Measurements from ENCODE around the gene CRY2. TPM values are rescaled to one million over a fixed set of nuclear protein-coding genes. Genes with fewer than 3 reads are reported as not detected.

Gene CRY2
- total and polyA plus RNA-seq, 2 of the 13 experiments (the other 11 are each of a cell fraction or from before 2014, with no cell fraction given) = 10.1 to 12.2 TPM

DNA sequence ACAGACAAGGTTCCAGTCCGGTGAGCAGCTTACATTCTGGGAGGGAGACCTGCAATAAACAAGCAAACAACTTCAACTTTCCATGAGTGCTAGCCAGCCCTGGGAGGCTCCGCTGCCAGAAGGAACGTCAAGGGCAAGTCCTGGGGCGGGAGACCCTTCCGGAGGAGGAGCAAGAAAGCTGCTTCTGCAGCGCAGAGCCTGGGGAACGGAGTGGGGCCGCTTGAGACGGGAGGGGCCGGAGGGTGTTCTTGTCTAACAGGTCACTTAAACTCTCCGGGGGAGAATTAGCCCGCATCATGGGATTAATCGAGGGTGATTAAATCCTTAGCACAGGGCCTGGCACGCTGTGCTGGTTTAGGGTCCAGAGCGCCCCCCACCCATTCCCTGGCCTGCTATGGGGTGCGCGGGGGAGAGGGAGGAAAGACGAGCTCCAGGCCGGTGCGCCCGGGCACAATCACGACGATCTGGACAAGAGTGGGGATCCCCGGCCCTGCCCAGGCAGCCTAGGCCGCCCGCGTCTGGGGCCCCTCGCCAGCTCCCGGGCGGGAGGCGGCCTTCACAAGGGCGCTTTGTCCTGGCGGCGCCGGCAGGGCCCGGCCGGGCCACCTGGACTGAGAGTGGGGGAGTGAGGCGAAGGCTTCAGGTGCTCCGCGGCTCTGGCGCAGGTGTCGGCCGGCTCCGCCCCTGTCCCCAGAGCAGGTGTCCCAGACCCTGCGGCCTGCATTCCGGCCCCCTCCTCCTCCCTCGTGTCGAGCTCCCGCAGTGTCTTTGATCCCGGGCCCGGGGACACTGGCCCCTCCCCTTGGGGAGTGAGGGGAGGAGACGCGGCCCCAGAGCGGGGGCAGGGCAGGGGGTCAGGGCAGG, 74.5 kb downstream of the CRY2 start (continued):
- TF ChIP-seq, protein P1, sequence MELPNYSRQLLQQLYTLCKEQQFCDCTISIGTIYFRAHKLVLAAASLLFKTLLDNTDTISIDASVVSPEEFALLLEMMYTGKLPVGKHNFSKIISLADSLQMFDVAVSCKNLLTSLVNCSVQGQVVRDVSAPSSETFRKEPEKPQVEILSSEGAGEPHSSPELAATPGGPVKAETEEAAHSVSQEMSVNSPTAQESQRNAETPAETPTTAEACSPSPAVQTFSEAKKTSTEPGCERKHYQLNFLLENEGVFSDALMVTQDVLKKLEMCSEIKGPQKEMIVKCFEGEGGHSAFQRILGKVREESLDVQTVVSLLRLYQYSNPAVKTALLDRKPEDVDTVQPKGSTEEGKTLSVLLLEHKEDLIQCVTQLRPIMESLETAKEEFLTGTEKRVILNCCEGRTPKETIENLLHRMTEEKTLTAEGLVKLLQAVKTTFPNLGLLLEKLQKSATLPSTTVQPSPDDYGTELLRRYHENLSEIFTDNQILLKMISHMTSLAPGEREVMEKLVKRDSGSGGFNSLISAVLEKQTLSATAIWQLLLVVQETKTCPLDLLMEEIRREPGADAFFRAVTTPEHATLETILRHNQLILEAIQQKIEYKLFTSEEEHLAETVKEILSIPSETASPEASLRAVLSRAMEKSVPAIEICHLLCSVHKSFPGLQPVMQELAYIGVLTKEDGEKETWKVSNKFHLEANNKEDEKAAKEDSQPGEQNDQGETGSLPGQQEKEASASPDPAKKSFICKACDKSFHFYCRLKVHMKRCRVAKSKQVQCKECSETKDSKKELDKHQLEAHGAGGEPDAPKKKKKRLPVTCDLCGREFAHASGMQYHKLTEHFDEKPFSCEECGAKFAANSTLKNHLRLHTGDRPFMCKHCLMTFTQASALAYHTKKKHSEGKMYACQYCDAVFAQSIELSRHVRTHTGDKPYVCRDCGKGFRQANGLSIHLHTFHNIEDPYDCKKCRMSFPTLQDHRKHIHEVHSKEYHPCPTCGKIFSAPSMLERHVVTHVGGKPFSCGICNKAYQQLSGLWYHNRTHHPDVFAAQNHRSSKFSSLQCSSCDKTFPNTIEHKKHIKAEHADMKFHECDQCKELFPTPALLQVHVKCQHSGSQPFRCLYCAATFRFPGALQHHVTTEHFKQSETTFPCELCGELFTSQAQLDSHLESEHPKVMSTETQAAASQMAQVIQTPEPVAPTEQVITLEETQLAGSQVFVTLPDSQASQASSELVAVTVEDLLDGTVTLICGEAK (IDR thresholded peaks at IDR 0.05) = no peak
- TF ChIP-seq, protein P1 (CRISPR knock-in tag; IDR thresholded peaks at IDR 0.05) = 0 out of 2 replicates have a peak, but pooled peaks have one; percentile 54
- TF ChIP-seq AHR (CRISPR knock-in tag; IDR thresholded peaks at IDR 0.05) (peak; percentile 7; the same call in 1 of the 2 replicates), NFIB (CRISPR knock-in tag; IDR thresholded peaks at IDR 0.05; ENCODE audit: borderline replicate concordance) (no peak), KAT2B (IDR thresholded peaks at IDR 0.05; ENCODE audit: borderline replicate concordance, low read depth, low read length) (no peak), ARNT2 (CRISPR knock-in tag; IDR thresholded peaks at IDR 0.05; ENCODE audit: low read depth) (no peak; the same call in none of the 2 replicates), ZNF180 (CRISPR knock-in tag; IDR thresholded peaks at IDR 0.05; ENCODE audit: borderline replicate concordance, low read depth) (no peak), MYC (CRISPR knock-in tag; IDR thresholded peaks at IDR 0.05; ENCODE audit: borderline replicate concordance) (peak; percentile 69; the same call in 1 of the 2 replicates)
- TF ChIP-seq, protein P2, sequence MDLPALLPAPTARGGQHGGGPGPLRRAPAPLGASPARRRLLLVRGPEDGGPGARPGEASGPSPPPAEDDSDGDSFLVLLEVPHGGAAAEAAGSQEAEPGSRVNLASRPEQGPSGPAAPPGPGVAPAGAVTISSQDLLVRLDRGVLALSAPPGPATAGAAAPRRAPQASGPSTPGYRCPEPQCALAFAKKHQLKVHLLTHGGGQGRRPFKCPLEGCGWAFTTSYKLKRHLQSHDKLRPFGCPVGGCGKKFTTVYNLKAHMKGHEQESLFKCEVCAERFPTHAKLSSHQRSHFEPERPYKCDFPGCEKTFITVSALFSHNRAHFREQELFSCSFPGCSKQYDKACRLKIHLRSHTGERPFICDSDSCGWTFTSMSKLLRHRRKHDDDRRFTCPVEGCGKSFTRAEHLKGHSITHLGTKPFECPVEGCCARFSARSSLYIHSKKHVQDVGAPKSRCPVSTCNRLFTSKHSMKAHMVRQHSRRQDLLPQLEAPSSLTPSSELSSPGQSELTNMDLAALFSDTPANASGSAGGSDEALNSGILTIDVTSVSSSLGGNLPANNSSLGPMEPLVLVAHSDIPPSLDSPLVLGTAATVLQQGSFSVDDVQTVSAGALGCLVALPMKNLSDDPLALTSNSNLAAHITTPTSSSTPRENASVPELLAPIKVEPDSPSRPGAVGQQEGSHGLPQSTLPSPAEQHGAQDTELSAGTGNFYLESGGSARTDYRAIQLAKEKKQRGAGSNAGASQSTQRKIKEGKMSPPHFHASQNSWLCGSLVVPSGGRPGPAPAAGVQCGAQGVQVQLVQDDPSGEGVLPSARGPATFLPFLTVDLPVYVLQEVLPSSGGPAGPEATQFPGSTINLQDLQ (CRISPR knock-in tag; IDR thresholded peaks at IDR 0.05) = peak; percentile 68; the same call in 1 of the 2 replicates
- TF ChIP-seq, protein P3, sequence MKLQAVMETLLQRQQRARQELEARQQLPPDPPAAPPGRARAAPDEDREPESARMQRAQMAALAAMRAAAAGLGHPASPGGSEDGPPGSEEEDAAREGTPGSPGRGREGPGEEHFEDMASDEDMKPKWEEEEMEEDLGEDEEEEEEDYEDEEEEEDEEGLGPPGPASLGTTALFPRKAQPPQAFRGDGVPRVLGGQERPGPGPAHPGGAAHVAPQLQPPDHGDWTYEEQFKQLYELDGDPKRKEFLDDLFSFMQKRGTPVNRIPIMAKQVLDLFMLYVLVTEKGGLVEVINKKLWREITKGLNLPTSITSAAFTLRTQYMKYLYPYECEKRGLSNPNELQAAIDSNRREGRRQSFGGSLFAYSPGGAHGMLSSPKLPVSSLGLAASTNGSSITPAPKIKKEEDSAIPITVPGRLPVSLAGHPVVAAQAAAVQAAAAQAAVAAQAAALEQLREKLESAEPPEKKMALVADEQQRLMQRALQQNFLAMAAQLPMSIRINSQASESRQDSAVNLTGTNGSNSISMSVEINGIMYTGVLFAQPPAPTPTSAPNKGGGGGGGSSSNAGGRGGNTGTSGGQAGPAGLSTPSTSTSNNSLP (IDR thresholded peaks at IDR 0.05; ENCODE audit: low read depth, low read length) = no peak

Measured in HepG2 (cell line).